AG20443 (cell line): ENCODE results near the gene RAB22A.

Experiments
- DNase-seq: peaks from one replicate; pipeline ENCODE4 v3.0.0; 2012; ENCODE audit warnings: low spot score, mixed read lengths

RAB22A gene

DNA sequence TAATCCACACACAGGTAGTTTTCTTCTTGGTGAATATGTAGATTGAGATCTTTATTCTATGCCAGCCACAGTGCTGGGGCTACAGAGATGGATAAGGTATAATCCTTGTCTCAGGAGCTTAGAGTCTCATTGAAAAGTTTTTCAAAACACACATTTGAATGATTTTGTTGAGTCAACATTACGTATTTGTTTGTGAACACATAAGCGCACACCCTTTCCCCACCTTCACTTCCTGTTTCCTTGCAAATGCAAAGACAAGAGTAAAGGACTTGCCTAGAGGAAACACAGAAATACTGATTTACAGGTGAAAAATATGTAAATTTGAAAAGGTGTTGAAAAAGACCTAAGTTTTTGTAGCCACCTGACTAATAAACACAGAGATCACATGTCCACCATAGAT, 107.3 kb downstream of the RAB22A start:
- DNase-seq = no peak
